ENCODE results near the gene CDC42BPB. TPM values are rescaled to one million over a fixed set of nuclear protein-coding genes. Genes with fewer than 3 reads are reported as not detected.

The CDC42BPB gene
- total RNA-seq, 1 donor from 2014 or later: 105 TPM

DNA sequence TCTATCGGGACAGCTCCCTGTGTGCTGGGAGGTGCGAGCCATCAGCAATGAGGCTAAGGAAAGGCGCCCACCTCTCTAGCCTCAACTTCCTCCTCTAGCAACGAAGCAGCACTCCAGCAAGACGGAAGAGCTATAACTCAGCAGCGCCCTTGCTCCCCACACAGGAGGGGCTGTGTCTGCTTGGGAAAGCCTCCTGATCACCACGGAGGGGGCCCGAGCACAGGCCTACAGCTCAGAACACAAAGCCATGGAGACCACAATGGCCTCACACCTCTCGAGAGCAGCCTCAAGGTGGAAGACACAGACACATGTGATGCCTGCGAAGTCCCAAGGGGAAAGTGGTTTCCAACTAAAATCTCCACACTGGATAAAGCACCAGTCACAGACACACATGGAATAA is 60.4 kb downstream of the CDC42BPB start:
- H3K27ac ChIP-seq: no peak overlapping the region
- intact Hi-C loops (cut with DNase I): no loop called here
- no peak for DNase-seq (ENCODE audit: extremely low spot score in 2 of 2)
- H3K27me3 ChIP-seq: no peaks in the 10 kb centered on the region
- no peaks in the 10 kb centered on the region for H3K9me3 ChIP-seq
- H3K36me3 ChIP-seq: peaks cover 5 to 43% of the 10 kb centered on the region in 2 donors
- no peak for TF ChIP-seq POLR2A (IDR thresholded peaks at IDR 0.05)
- no peak for TF ChIP-seq POLR2AphosphoS5 (IDR thresholded peaks at IDR 0.05; ENCODE audit: insufficient read depth in 1 of 2, low read depth in 1 of 2)
- TF ChIP-seq, protein P1, sequence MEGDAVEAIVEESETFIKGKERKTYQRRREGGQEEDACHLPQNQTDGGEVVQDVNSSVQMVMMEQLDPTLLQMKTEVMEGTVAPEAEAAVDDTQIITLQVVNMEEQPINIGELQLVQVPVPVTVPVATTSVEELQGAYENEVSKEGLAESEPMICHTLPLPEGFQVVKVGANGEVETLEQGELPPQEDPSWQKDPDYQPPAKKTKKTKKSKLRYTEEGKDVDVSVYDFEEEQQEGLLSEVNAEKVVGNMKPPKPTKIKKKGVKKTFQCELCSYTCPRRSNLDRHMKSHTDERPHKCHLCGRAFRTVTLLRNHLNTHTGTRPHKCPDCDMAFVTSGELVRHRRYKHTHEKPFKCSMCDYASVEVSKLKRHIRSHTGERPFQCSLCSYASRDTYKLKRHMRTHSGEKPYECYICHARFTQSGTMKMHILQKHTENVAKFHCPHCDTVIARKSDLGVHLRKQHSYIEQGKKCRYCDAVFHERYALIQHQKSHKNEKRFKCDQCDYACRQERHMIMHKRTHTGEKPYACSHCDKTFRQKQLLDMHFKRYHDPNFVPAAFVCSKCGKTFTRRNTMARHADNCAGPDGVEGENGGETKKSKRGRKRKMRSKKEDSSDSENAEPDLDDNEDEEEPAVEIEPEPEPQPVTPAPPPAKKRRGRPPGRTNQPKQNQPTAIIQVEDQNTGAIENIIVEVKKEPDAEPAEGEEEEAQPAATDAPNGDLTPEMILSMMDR (IDR thresholded peaks at IDR 0.05): no peak
- peaks cover 10% of the 10 kb centered on the region for H3K4me1 ChIP-seq
- no peak overlapping the region for H3K4me3 ChIP-seq

DNA sequence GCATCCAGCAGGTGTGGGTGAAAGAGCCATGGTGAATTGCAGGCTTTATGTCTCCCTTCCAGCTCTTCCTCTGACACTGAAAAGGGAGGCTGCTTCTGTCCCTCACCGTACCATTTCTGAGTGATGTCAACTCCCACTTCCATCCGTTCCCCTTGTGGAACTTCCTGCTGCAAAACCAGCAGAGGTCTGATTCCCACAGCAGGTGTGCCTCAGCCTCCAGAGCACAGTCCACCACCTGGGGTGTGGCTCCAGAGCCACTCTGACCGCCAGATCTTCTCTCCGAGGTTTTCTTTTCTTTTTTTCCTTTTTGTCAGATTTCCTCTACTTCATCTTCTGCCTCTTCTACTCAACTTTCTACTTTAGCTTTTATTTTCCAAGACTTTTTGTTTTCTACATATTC is 62.7 kb downstream of the CDC42BPB start:
- intact Hi-C loops (cut with DNase I): no loop called here
- peaks cover 4 to 44% of the 10 kb centered on the region in 2 donors for H3K36me3 ChIP-seq
- H3K9me3 ChIP-seq: no peaks in the 10 kb centered on the region
- H3K4me1 ChIP-seq: peaks cover 10% of the 10 kb centered on the region
- H3K27ac ChIP-seq: no peak overlapping the region
- no peaks in the 10 kb centered on the region for H3K27me3 ChIP-seq
- TF ChIP-seq, protein P1 (IDR thresholded peaks at IDR 0.05): no peak
- TF ChIP-seq POLR2AphosphoS5 (IDR thresholded peaks at IDR 0.05; ENCODE audit: insufficient read depth in 1 of 2, low read depth in 1 of 2) (peak in 1 of 2 donors; percentile 7), POLR2A (IDR thresholded peaks at IDR 0.05) (no peak)
- DNase-seq (ENCODE audit: extremely low spot score in 2 of 2): no peak
- no peak overlapping the region for H3K4me3 ChIP-seq

DNA sequence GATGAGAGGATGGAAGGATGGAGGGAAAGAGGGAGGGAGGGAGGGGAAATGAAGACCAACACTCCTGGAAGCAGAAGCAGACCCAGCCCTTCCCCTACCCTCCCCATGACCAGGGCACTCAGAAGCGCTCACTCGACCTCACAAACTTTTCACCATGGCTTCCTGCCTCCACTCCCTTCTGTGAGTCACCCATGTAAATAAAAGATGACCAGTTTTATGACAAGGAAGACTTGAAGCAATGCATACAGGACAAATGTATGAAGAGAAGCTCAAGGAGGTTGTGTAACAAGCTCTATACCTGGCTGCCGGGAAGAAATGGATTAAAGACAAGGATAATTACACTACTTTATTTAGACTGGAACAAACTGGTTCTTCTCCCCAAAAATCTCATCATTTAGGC is 63.8 kb downstream of the CDC42BPB start:
- intact Hi-C loops (cut with DNase I): no loop called here
- Histone ChIP-seq H3K4me1 (peaks cover 10% of the 10 kb centered on the region), H3K4me3 (no peak overlapping the region), H3K36me3 (peaks cover 0 to 39% of the 10 kb centered on the region in 2 donors), H3K9me3 (no peaks in the 10 kb centered on the region), H3K27me3 (no peaks in the 10 kb centered on the region), H3K27ac (no peak overlapping the region)
- peak in 1 of 2 donors; percentile 84 for TF ChIP-seq POLR2AphosphoS5 (IDR thresholded peaks at IDR 0.05; ENCODE audit: insufficient read depth in 1 of 2, low read depth in 1 of 2)
- TF ChIP-seq, protein P1 (IDR thresholded peaks at IDR 0.05): no peak
- TF ChIP-seq POLR2A (IDR thresholded peaks at IDR 0.05): no peak
- DNase-seq (ENCODE audit: extremely low spot score in 2 of 2): no peak

DNA sequence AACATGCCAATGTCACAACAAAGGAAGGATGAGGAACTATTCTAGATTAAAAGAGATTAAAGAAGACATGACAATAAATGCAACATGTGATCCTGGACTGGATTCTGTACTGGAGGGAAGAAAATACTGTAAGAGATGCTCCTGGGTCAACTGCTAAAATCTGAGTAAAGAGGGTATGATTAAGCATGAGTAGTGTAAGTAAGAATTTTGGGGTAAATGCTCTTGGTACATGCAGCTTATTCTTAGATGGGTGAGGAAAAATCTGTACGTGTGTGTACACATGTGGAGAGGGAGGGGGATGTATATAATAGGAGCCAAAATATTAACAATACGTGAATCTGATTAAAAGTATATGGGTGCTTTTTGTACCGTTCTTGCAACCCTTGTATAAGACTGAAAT is 66.0 kb downstream of the CDC42BPB start:
- peaks cover 17% of the 10 kb centered on the region for H3K4me1 ChIP-seq
- no peak overlapping the region for H3K4me3 ChIP-seq
- H3K9me3 ChIP-seq: peaks cover 7% of the 10 kb centered on the region
- intact Hi-C loops (cut with DNase I): no loop called here
- no peak for DNase-seq (ENCODE audit: extremely low spot score in 2 of 2)
- H3K36me3 ChIP-seq: peaks cover 0 to 34% of the 10 kb centered on the region in 2 donors
- no peak overlapping the region for H3K27ac ChIP-seq
- TF ChIP-seq, protein P1 (IDR thresholded peaks at IDR 0.05): no peak
- TF ChIP-seq POLR2A (IDR thresholded peaks at IDR 0.05) (no peak), POLR2AphosphoS5 (IDR thresholded peaks at IDR 0.05; ENCODE audit: insufficient read depth in 1 of 2, low read depth in 1 of 2) (no peak)
- H3K27me3 ChIP-seq: no peaks in the 10 kb centered on the region

DNA sequence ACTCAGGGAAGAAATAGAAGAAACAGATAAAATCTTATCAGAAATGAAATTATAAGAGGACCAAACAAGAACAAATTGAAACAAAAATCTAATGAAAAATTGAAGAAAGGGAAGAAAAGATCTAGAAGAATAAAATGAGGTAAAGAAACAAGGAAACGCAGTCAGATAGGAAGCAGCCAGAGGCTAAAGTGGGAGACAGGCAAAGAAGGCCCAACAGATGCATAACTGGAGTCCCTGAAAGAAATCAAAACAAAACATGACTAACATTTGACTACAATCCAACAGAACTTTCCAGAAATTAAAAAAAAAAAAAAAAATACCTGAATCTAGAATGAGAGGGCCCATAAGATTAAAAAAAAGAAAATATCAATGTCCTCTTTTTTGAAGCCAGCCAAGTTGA is 69.3 kb downstream of the CDC42BPB start:
- no peak overlapping the region for H3K4me3 ChIP-seq
- no peaks in the 10 kb centered on the region for H3K27me3 ChIP-seq
- DNase-seq (ENCODE audit: extremely low spot score in 2 of 2): no peak
- TF ChIP-seq POLR2AphosphoS5 (IDR thresholded peaks at IDR 0.05; ENCODE audit: insufficient read depth in 1 of 2, low read depth in 1 of 2): no peak
- no peak for TF ChIP-seq POLR2A (IDR thresholded peaks at IDR 0.05)
- TF ChIP-seq, protein P1 (IDR thresholded peaks at IDR 0.05): no peak
- peaks cover 0 to 33% of the 10 kb centered on the region in 2 donors for H3K36me3 ChIP-seq
- H3K9me3 ChIP-seq: peaks cover 7% of the 10 kb centered on the region
- H3K4me1 ChIP-seq: peaks cover 19% of the 10 kb centered on the region
- intact Hi-C loops (cut with DNase I): no loop called here
- H3K27ac ChIP-seq: no peak overlapping the region

Data from vagina (tissue), 2 donors.